HuH-7.5 (cell line): Measurements from ENCODE around the gene C5.
"Not testable (repeated sequence)": the region's sequence is repeated elsewhere in the genome, so short reads cannot be mapped to it uniquely, and the experiment has no call there.

Experiments
- DNase-seq: peaks from one replicate; pipeline ENCODE4 v3.0.0; 2011; ENCODE audit warnings: low spot score

Gene C5

GRCh38 chr9:121050128-121050988, at the start of gene C5:
Gene C5 (minus strand): TSS chr9:121050275. CDS start chr9:121050246, 29 bp downstream.
- no peak for DNase-seq

- DNase-seq, result no peak
Observed at GRCh38 chr9:121098567-121099198, 48.6 kb upstream of the C5 start.

- no peak for DNase-seq
Observed at GRCh38 chr9:121095057-121095456, 45.0 kb upstream of the C5 start.

- not testable (repeated sequence) for DNase-seq
Observed at GRCh38 chr9:121090743-121091142, 40.7 kb upstream of the C5 start.

- no peak for DNase-seq
Observed at GRCh38 chr9:121088576-121088975, 38.5 kb upstream of the C5 start.

- no peak for DNase-seq
Observed at GRCh38 chr9:121085661-121086060, 35.6 kb upstream of the C5 start.

GRCh38 chr9:121082075-121082474, 32.0 kb upstream of the C5 start:
- DNase-seq, result no peak

GRCh38 chr9:121075251-121076036, 25.4 kb upstream of the C5 start:
- peak; percentile 23 for DNase-seq

- DNase-seq, result peak; percentile 71
Observed at GRCh38 chr9:121074370-121075250, 24.5 kb upstream of the C5 start, which contains the start of gene CNTRL. Gene CNTRL (plus strand): TSS chr9:121074955. CDS start chr9:121088327, 13,372 bp downstream.

- no peak for DNase-seq
Observed at GRCh38 chr9:121073038-121073437, 23.0 kb upstream of the C5 start.

- DNase-seq, result no peak
Observed at GRCh38 chr9:121071756-121072421, 21.8 kb upstream of the C5 start.

- no peak for DNase-seq
Observed at GRCh38 chr9:121071370-121071755, 21.3 kb upstream of the C5 start.

- DNase-seq, result no peak
Observed at GRCh38 chr9:121069396-121069795, 19.3 kb upstream of the C5 start.

GRCh38 chr9:121067640-121068039, 17.6 kb upstream of the C5 start:
- DNase-seq, result no peak

- DNase-seq, result no peak
Observed at GRCh38 chr9:121066850-121067249, 16.8 kb upstream of the C5 start.

- DNase-seq, result no peak
Observed at GRCh38 chr9:121059998-121060636, 10.0 kb upstream of the C5 start.

- DNase-seq, result no peak
Observed at GRCh38 chr9:121059513-121059912, 9.4 kb upstream of the C5 start.

GRCh38 chr9:121057821-121058220, 7.7 kb upstream of the C5 start:
- no peak for DNase-seq

GRCh38 chr9:121055642-121056143, 5.6 kb upstream of the C5 start:
- no peak for DNase-seq

- DNase-seq, result no peak
Observed at GRCh38 chr9:121053544-121053943, 3.5 kb upstream of the C5 start.
